Upper lobe of left lung (tissue), 6 donors: Measurements from ENCODE around the gene UGGT2. TPM values are rescaled to one million over a fixed set of nuclear protein-coding genes. Genes with fewer than 3 reads are reported as not detected.
"Not testable (repeated sequence)": the region's sequence is repeated elsewhere in the genome, so short reads cannot be mapped to it uniquely, and the experiment has no call there.

ENCODE experiments used
- ATAC-seq, 2 donors: fragments of 200-7000 bp; cut with Tn5 transposase; one replicate each; pipeline ENCODE4 v1.9.1; 2022; ENCODE audit warnings: mild to moderate bottlenecking in 2 of 2, moderate library complexity in 2 of 2; ENCODE audit not compliant: low FRiP score in 2 of 2
- DNase-seq, 2 donors: peaks; one replicate each; pipeline ENCODE4 v3.0.0-alpha.2; 2019 to 2020
- H3K27ac ChIP-seq, 4 donors: fragments of 200-600 bp; sonication (generic); one replicate each; pipeline ENCODE4 v1.5.1; 2016 to 2019
- H3K27me3 ChIP-seq, 4 donors: fragments of 200-600 bp; sonication (generic); one replicate each; pipeline ENCODE4 v1.5.1; 2017 to 2019
- H3K36me3 ChIP-seq, 4 donors: fragments of 200-600 bp; sonication (generic); one replicate each; pipeline ENCODE4 v1.5.1; 2016 to 2019
- H3K4me1 ChIP-seq, 4 donors: fragments of 200-600 bp; sonication (generic); one replicate each; pipeline ENCODE4 v1.5.1; 2018 to 2019
- H3K4me3 ChIP-seq, 4 donors: fragments of 200-600 bp; sonication (generic); one replicate each; pipeline ENCODE4 v1.5.1; 2017 to 2019; ENCODE audit warnings: mild to moderate bottlenecking in 2 of 4, moderate library complexity in 1 of 4
- H3K9me3 ChIP-seq, 4 donors: fragments of 200-600 bp; sonication (generic); one replicate each; pipeline ENCODE4 v1.5.1; 2018 to 2019
- CTCF ChIP-seq, 6 experiments: fragments of 450-650 bp in 4 of 6; fragments of 200-600 bp in 2 of 6; sonication (generic) in 2 of 6; IDR thresholded peaks; one replicate each; pipeline ENCODE4 v1.5.1; 2016 to 2019; ENCODE audit warnings: antibody characterized with exemption in 6 of 6
- EP300 ChIP-seq, 4 donors: sonication (generic); formaldehyde crosslinking; IDR thresholded peaks; one replicate each; pipeline ENCODE4 v1.5.1; 2017; ENCODE audit warnings: antibody characterized with exemption in 4 of 4, control low read depth in 2 of 4
- POLR2A ChIP-seq, 4 donors: fragments of 450-650 bp; IDR thresholded peaks; one replicate each; pipeline ENCODE4 v1.5.1; 2016 to 2017; ENCODE audit warnings: antibody characterized with exemption in 4 of 4, mild to moderate bottlenecking in 2 of 4
- POLR2AphosphoS5 ChIP-seq, 2 donors: sonication (generic); formaldehyde crosslinking; IDR thresholded peaks; one replicate each; pipeline ENCODE4 v1.5.1; 2017; ENCODE audit warnings: antibody characterized with exemption in 2 of 2
- WGBS, 2 donors: methylation state at CpG; one replicate each; pipeline ENCODE4 v1.1.5; 2017 to 2018; 5-methylcytosine and 5-hydroxymethylcytosine counted together
- total RNA-seq, 6 donors: library from RNA; depleted of rRNA in 4 of 6; stranded (reverse); fragments of >200 nt in 4 of 6; gene quantifications; one replicate each; pipeline versions ENCODE4 v1.1.0 to v1.2.1, GENCODE V29; 2016 to 2021
- donor health status: DM: no; HTN: no; CAD: no; lungs with moderate emphysema.
- donor health status: DM: no; HTN: yes; CAD: no; lungs with severe emphysema.

The UGGT2 gene
- total RNA-seq, 6 donors from 2014 or later, result 13.0 to 44.8 (median 18.5) TPM

- WGBS, 2 donors, result 88 to 92% methylated on average over 4 of the region's 4 CpGs
- Histone ChIP-seq H3K4me1 (no peaks in the 10 kb centered on the region), H3K36me3 (peaks cover 0 to 20% (median 2%) of the 10 kb centered on the region in 4 donors)
Observed at GRCh38 chr13:95771905-95772304, 281.3 kb downstream of the UGGT2 start.

GRCh38 chr13:95763601-95764000, 289.6 kb downstream of the UGGT2 start:
- Histone ChIP-seq H3K27ac (no peak overlapping the region), H3K9me3 (no peaks in the 10 kb centered on the region), H3K27me3 (no peaks in the 10 kb centered on the region), H3K36me3 (peaks cover 0 to 70% (median 15%) of the 10 kb centered on the region in 4 donors), H3K4me1 (no peaks in the 10 kb centered on the region), H3K4me3 (no peak overlapping the region)
- DNase-seq, result no peak
- ATAC-seq, result no peak
- TF ChIP-seq EP300 (IDR thresholded peaks at IDR 0.05) (no peak), CTCF (IDR thresholded peaks at IDR 0.05) (no peak), POLR2A (IDR thresholded peaks at IDR 0.05) (no peak), POLR2AphosphoS5 (IDR thresholded peaks at IDR 0.05) (no peak)
- 88% methylated on average over 4 of the region's 4 CpGs for WGBS, 2 donors

More at GRCh38 chr13:95771905-95772304, 281.3 kb downstream of the UGGT2 start:
- H3K27ac ChIP-seq, result no peak overlapping the region
- DNase-seq (no peak), ATAC-seq (no peak)
- no peaks in the 10 kb centered on the region for H3K9me3 ChIP-seq
- H3K4me3 ChIP-seq, result no peak overlapping the region
- TF ChIP-seq CTCF (IDR thresholded peaks at IDR 0.05) (no peak), EP300 (IDR thresholded peaks at IDR 0.05) (no peak), POLR2A (IDR thresholded peaks at IDR 0.05) (no peak), POLR2AphosphoS5 (IDR thresholded peaks at IDR 0.05) (no peak)
- no peaks in the 10 kb centered on the region for H3K27me3 ChIP-seq

DNA sequence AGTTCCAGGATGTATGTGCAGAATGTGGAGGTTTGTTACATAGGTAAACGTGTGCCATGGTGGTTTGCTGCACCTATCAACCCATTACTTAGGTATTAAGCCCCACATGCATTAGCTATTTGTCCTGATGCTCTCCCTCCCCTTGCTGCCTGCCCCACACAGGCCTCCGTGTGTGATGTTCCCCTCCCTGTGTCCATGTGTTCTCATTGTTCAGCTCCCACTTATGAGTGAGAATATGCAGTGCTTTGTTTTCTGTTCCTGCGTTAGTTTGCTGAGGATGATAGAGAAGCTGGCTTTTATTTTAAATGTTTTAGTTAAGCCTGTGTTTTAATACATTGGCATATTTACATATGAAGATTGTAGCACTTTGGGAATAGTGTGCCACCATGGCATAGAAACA, 290.6 kb downstream of the UGGT2 start:
- DNase-seq, H3K27ac ChIP-seq, H3K9me3 ChIP-seq, H3K4me3 ChIP-seq, H3K4me1 ChIP-seq, H3K27me3 ChIP-seq, ATAC-seq: not testable (repeated sequence)
- WGBS, 2 donors, result 89 to 90% methylated on average over 3 of the region's 3 CpGs
- peaks cover 0 to 67% (median 18%) of the 10 kb centered on the region in 4 donors for H3K36me3 ChIP-seq

DNA sequence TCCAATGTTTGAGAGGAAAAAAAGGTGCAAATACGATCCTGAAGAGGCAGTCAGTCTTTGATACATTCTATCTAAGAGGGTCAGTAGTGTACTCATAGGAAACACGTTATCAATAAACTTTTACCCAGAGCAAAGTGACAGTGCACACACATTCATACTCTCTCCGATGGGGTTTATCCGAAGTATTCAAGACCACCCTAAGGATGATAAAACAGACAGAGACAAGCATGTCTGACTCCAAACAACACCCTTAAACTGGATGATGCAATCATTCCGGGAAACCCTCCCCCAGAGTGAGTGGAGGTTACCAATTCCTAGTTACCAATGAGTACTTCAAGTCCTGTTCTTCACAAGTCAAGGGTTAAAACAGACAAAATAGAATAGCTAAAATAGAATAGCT, 297.1 kb downstream of the UGGT2 start:
- ATAC-seq, result no peak
- Histone ChIP-seq H3K27me3 (no peaks in the 10 kb centered on the region), H3K9me3 (no peaks in the 10 kb centered on the region), H3K27ac (no peak overlapping the region), H3K36me3 (peaks cover 0 to 17% (median 5%) of the 10 kb centered on the region in 4 donors), H3K4me3 (no peak overlapping the region), H3K4me1 (peaks cover 0 to 2% (median 0%) of the 10 kb centered on the region in 4 donors)
- TF ChIP-seq POLR2A (IDR thresholded peaks at IDR 0.05) (no peak), POLR2AphosphoS5 (IDR thresholded peaks at IDR 0.05) (no peak), EP300 (IDR thresholded peaks at IDR 0.05) (no peak), CTCF (IDR thresholded peaks at IDR 0.05) (no peak)
- WGBS, 2 donors, result 77 to 79% methylated on average over 5 of the region's 5 CpGs
- DNase-seq, result no peak

GRCh38 chr13:95754069-95754468, 299.1 kb downstream of the UGGT2 start:
- H3K27me3 ChIP-seq, result no peaks in the 10 kb centered on the region
- no peaks in the 10 kb centered on the region for H3K9me3 ChIP-seq
- no peak overlapping the region for H3K4me3 ChIP-seq
- DNase-seq, result no peak
- ATAC-seq, result no peak
- no peak for TF ChIP-seq CTCF (IDR thresholded peaks at IDR 0.05)
- TF ChIP-seq EP300 (IDR thresholded peaks at IDR 0.05), result no peak
- TF ChIP-seq POLR2AphosphoS5 (IDR thresholded peaks at IDR 0.05), result no peak
- no peak for TF ChIP-seq POLR2A (IDR thresholded peaks at IDR 0.05)
- H3K27ac ChIP-seq, result no peak overlapping the region
- WGBS, 2 donors, result 82 to 84% methylated on average over 4 of the region's 4 CpGs
- H3K4me1 ChIP-seq, result peaks cover 0 to 2% (median 0%) of the 10 kb centered on the region in 4 donors
- peaks cover 0 to 7% (median 2%) of the 10 kb centered on the region in 4 donors for H3K36me3 ChIP-seq
